Measurements from ENCODE around the gene NLN.

DNA sequence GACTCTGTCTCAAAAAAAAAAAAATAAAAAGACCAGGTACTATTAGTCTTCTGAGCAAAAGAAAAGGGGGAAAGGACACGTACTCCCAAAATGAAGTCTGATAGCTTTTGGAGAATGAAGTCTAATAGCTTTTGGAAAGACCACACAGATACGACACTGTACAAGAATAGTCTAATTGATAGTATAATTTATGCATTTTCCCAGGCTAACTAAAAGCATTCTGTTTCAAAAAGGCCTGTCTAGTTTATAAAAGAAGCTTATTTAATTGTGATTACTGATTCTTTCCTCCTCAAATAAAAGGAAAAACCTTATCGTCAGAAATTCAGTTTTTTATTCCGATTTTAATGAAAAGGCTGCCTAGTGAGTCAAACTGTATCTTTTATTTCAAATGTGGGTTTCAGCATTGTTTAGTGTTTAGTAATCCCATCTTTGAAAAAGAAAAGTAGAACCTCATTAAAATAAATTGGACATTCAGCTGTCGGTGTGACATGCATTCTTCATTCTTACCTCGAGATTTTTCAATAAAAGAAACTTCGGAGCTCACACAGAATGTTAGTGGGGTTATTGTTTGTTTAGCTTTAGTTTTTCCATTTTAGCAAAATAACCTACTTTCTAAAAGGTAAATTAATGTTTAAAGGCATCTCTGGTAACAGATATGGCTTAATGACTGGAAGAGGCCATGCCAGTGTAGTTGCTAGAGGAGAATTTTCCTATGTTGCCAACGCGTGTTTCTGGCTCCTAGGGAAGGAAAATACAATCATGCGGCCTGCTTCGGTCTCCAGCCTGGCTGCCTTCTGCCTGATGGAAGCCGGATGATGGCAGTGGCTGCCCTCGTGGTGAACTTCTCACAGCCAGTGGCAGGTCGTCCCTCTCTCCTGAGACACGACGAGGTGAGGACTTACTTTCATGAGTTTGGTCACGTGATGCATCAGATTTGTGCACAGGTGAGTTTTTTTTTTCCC is 70.0 kb downstream of the NLN start:
- TF ChIP-seq, protein P1, sequence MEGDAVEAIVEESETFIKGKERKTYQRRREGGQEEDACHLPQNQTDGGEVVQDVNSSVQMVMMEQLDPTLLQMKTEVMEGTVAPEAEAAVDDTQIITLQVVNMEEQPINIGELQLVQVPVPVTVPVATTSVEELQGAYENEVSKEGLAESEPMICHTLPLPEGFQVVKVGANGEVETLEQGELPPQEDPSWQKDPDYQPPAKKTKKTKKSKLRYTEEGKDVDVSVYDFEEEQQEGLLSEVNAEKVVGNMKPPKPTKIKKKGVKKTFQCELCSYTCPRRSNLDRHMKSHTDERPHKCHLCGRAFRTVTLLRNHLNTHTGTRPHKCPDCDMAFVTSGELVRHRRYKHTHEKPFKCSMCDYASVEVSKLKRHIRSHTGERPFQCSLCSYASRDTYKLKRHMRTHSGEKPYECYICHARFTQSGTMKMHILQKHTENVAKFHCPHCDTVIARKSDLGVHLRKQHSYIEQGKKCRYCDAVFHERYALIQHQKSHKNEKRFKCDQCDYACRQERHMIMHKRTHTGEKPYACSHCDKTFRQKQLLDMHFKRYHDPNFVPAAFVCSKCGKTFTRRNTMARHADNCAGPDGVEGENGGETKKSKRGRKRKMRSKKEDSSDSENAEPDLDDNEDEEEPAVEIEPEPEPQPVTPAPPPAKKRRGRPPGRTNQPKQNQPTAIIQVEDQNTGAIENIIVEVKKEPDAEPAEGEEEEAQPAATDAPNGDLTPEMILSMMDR (IDR thresholded peaks at IDR 0.05; ENCODE audit: low read depth, low read length, poor library complexity, severe bottlenecking): no peak
- TF ChIP-seq EZH2phosphoT487 (IDR thresholded peaks at IDR 0.05; ENCODE audit: borderline replicate concordance, low read length): no peak

Data from DOHH2 (cell line).